HG03280 (cell line): ENCODE data around the gene LHX3.
"Not testable (repeated sequence)": the region's sequence is repeated elsewhere in the genome, so short reads cannot be mapped to it uniquely, and the experiment has no call there.

Source experiments
- ATAC-seq: cut with Tn5 transposase; IDR thresholded peaks from one replicate; pipeline ENCODE4 v1.9.1; 2021; ENCODE audit warnings: mild to moderate bottlenecking, moderate library complexity; ENCODE audit not compliant: unreplicated experiment

Gene LHX3

DNA sequence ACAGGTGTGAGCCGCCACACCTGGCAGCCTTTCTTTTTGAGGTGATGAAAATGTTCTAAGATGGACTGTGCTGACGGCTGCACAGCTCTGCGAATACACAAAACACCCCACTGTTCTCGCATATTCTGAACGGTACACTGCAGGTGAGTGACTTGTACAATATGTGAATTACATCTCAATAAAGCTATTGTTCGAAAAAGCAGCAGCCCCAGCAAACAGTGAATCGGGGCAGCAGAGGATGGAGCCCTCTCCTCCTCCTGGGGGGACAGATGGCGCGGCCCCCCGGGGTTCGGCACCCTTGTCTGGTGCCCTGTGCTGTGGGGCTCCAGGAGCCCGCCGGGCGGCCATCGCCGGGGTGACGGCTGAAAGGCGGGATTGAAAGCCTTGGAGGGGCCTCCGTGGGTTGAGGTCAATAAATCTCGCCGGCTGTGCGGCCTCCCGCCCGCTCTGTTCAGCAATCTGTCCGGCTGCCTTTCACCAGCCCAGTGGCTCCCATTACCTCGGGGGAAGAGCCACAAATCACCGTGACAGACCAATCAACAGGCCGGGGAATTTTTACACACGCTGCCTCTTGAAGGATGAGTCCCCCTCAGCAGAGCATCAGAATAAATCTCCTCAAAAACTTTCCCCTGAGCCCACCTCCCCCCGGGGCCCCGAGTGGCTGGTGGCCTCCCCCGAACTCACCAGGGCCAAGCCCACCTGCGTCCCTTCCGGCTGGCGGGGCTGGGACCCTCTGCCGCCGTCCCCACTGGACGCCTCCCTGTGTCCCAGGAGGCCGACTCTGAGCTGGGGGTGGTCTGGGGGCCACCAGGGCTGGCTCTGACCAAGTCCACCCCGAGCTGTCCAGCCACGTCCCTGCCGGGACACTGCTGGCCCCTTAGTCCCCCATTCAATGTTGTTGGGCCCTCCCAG lies 48.5 kb downstream of the LHX3 start:
- no peak for ATAC-seq

DNA sequence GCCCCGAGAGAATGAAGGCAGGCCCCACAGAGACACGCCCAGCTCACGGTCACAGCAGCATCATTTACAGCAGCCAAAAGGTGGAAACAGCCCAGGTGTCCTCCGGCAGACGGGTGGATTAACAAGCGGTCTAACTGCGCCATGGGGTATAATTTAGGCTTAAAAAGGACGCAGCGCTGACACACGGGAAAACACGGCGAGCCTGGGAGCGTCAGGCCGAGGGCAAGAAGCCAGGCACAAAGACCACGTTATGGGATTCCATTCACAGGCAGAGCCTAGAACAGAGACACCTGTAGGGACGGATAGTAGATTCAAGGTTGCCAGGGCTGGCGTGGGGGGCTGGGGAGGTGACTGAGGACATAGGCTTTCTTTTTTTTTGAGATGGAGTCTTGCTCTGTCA lies 49.4 kb downstream of the LHX3 start:
- no peak for ATAC-seq

DNA sequence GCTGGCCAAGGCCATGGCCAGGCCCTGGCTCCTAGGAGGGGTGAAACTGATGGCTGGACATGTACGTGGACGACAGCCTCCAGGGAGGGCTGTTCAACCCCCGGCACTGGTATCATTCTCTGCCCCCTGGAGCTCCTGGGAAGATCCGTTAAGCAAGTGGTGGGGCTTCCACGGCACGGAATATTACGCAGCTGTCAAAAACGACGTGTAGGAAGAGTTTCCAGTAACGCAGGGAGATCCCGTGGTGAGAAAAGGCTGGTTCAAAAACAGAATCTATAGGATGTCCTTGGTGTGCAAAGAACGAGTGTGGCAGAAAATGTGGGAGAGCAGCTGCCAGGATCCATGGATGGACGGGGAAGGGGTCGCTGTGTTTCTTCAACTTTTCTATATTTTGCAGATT lies 50.0 kb downstream of the LHX3 start:
- no peak for ATAC-seq

DNA sequence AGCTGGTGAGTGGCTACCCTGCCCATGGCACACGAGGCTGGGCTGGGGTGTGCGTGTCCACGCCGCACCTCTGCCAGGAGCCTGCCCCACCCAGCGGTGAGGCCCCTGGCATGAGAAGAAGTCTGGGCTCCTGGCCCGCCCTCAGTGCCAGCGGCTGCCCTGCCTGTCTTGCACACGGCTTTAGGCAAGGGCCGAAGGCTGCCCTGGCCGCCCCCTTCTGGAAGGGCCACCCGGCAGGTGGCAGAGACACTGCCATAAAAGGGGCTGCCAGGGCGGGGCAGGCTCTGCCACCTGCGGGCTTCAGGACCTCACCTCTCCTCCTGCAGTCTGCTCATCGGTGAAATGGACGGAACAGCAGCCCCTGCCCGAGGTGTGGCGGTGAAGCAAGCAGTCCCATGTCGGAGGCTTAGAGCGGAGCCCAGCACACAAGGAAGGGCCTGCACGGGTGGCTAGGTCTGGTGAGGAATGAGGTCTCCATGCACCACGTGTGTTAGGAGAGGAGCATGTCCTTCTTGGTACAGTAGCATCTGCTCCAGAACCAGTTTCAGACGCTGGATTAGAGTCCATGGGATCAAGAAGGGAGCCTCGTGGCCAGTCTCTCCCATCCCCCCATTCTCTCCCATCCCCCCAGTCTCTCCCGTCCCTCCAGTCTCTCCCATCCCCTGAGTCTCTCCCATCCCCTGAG lies 51.4 kb downstream of the LHX3 start:
- no peak for ATAC-seq

DNA sequence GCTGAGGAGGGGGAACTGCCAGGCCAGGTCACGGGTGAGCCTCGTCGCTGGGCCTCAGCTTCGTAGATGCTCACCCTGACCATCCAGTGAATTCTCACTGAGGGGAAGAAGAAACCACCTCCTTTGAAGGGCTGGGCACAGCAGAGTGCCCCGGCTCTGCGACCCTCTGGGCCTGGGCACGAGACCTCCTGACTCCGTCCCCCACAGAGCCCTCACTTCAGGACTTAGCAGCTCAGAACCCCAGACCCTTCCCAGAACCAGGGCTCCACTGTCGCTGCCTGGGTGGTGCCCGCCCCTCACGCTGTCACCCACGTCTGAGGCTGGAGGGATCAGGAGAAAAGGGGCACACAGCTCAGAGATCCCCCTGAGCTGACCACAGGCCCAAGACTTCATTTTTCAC lies 52.0 kb downstream of the LHX3 start:
- ATAC-seq, result no peak

DNA sequence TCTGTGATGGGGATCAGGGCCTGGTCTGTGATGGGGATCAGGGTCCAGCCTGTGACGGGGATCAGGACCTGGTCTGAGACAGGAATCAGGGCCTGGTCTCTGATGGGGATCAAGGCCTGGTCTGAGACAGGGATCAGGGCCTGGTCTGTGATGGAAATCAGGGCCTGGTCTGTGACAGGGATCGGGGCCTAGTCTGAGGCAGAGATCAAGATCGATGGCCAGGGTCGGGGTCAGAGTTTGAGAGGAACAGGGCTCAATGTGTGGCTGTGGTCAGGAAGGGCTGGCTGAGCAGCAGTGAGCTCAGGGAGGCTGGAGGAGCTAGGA lies 52.4 kb downstream of the LHX3 start:
- no peak for ATAC-seq

DNA sequence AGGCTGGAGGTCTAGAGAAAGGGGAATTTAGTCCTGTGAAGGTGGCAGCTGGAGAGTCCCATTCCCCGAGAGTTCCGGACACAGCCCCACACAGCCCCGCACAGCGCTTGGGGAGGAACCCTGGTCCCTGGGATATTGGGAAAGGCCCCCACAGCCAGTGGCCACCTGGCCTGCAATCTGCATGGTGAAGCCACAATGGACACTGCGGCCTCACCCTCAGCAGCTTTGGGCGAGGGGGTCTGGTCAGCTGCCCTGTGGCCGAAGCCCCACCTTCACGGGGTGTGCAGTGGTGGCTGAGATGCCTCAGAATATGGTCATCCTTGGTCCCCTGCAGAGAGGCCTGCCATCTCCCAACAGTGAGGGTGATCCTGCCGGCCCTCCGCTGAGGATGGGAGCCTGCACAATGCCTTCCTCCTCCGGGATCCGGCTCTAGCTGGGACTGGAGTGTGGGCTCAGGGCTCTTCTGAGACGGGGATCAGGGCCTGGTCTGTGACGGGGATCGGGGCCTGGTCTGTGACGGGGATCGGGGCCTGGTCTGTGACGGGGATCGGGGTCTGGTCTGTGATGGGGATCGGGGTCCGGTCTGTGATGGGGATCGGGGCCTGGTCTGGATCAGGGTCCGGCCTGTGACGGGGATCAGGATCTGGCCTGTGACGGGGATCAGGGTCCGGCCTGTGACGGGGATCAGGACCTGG lies 52.9 kb downstream of the LHX3 start:
- no peak for ATAC-seq

DNA sequence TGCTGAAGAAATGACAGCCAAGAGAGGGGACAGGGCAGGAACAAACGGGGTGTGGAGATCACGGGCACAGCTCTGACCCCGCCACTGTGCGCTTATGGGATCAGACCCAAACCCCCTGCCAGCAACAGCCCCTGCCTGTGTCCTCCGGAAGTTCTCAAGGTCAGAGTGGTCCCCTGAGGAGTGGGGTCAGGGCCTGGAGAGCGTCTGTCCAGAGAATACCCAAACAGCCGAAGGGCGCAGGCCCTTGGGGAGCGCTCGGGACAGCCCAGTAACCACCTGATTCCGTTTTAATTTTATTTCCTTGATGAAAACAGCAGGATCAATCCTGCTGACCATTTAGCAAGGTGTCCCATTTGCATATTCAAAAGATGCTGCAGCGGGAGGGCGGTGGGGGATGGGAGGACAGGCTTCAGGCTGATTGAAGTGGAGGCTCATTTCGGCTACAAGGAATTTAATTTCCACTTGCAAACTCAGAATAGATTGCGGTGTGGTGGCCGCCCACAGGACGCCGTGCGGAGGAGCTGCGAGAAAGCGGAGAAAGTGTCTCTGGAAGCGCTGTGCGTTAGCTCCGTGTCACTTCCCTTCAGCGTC lies 53.6 kb downstream of the LHX3 start:
- no peak for ATAC-seq

DNA sequence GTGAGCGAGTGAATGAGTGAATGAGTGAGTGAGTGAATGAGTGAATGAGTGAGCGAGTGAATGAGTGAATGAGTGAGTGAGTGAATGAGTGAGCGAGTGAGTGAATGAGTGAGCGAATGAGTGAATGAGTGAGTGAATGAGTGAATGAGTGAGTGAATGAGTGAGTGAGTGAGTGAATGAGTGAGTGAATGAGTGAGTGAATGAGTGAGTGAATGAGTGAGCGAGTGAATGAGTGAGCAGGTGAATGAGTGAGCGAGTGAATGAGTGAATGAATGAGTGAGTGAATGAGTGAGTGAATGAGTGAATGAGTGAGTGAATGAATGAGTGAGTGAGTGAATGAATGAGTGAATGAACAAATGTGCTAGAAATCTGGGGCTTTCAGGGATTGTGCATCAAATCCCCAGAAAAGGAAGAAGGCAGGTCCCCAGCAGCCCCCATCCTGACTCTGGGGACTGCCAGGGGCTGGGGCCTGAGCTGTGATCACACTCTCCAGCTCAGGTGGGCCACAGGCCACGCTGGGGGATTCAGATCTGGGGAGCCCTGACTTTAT lies 54.2 kb downstream of the LHX3 start:
- ATAC-seq, result not testable (repeated sequence)

DNA sequence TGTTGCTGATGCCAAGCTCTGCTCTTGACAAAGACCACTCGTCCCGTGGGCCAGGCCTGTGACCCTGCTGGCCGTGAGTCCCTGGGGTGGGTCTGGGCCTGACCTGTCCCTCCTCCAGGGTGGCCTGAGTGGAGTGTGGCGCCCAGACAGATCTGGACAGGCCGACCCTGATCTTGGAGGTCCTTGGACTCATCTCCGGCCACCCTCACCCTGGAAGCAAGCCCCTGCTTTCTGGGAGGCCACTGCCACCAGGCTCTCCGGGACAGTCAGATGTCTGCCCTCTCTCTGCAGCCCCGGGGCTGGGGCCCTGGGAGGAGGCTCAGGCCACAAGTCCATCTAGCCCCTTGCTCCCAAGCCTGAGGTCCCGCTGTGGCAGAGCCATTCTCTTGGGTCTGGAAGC lies 55.1 kb downstream of the LHX3 start:
- no peak for ATAC-seq

DNA sequence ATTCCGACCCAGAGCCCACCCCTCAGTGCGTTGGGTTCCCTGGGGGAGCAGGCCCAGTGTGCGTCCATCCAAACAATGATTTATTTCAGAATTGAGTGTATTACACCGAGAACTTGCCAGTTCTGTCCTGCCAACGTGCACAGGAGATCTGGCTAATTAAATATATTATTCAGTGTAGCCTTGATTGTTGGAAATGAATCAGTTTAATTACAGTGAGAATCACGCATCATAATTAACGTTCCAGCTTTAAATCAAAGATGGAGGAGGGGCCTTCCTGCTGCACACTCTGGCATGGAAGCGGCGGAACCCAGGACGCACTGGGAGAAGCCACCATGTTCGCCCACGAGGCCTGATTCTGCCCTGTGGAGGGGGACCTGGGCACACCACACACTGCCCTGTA lies 55.6 kb downstream of the LHX3 start:
- ATAC-seq, result no peak

DNA sequence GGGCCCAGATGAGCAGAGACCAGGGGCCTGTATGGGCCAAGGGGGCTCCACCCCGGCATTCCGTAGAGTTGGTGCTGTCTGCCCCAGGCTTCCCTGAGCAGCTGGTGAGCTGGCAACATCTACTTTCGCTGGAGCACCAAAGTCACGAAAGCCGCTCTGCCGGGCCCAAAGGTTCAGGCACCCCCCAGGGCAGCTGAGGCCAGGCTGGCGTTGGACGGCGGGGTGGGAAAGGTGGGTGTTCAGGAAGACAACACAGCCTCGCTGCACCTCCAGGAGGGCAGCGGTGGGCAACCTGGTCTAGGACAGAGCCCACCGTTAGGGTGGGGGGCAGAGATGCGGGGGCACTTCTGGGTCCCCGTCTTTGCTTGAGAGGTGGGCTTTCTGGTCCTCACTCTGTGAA lies 56.2 kb downstream of the LHX3 start:
- ATAC-seq, result no peak

DNA sequence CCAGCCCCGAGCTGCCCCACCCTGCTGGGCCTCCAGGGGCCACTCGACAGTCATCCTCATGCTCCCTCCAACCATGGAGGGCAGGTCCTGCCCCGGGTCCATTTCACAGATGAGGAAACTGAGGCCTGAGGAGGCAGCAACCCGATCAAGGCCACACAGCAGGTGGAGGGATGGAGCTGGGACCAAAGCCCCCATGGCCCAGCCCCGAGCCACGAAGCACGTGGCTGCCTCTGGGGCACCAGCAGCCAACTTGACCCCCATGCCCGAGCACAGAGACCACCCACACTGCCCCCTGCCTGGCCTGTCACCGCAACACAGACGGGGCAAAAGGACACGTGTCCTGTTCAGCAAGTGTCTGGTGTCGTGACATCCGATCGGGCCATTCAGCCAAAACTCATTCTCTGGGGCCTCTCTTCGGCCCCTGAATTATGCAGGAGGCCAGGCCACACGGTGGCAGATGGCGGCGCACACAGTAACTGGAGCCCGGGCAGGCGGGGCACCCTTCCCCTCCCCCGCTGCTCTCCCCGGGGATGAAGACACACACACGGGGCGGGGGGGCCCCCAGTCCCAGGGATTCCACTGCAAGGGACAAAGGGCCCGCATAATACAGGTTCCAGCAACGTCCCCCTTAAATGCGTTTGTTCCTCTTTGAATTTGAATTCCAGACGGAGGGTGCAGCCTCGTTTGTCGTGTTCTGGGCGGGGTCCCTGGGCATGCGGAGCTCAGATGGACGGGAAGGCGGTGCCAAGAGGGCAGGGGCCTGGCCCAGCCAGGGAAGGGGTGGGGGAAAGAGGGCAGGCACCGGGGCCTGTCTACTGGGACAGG lies 56.8 kb downstream of the LHX3 start:
- ATAC-seq, result no peak

DNA sequence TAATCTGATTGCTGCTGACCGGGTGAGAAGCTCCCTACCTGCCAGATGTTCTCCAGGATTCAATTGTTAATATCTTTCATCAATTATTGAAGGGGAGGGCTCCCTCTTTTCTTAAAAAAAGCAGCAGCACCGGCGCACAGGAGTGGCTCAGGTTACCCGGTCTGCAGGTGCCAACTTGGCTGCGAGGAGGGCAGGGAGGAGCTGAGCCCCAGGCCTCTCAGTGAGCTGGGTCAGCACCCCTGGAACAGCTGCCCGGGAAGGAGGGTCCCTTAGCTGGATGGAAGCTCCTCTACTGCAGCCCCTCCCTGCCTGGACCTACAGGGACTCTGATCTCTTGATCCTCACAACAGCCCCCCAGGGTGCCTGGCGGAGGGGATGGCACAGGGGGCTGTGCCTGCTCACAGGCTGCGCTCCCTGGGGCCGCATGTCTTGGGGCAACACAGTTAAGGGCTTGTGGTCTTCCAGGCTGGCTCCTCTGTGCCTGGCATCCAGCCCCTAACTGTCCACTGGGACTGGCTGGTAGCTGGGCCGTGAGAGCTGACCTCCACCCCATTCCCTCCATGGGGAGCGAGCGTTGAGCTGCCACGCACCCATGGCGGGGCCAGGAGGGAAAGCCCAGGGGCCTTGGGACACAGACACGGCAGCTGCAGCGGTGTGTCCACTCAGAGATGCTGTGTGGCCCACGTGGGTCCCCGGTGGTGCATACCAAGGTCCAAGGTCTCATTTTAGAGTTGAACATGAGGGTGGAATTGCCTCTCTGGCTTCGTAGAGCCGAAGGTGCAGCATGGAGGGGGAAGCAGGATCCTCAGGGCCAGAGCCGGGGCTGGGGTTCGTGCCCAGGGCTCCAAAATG lies 57.7 kb downstream of the LHX3 start:
- no peak for ATAC-seq
